ENCODE measurements around the gene CEACAM3.

The CEACAM3 gene

GRCh38 chr19:41810301-41810700 lies 13.9 kb downstream of the CEACAM3 start:
- Histone ChIP-seq H3K4me2 (ENCODE audit: low read depth, low read length) (no peak overlapping the region), H3K79me2 (ENCODE audit: low read length) (no peaks in the 10 kb centered on the region), H3K27ac (ENCODE audit: low read length) (no peak overlapping the region), H2AFZ (ENCODE audit: low read length) (no peak overlapping the region), H3K9ac (ENCODE audit: low read length) (no peak overlapping the region), H3K4me1 (ENCODE audit: low read length) (no peaks in the 10 kb centered on the region), H3K9me2 (replicated peaks; ENCODE audit: insufficient read depth, low read length) (no peaks in the 10 kb centered on the region), H3K4me3 (ENCODE audit: low read length) (no peak overlapping the region), H3K36me3 (replicated peaks; ENCODE audit: insufficient read depth, low read length) (no peaks in the 10 kb centered on the region), H3K27me3 (replicated peaks; ENCODE audit: insufficient read depth, low read length) (peaks cover 81% of the 10 kb centered on the region), H3K9me3 (replicated peaks; ENCODE audit: insufficient read depth, low read length) (no peaks in the 10 kb centered on the region), H3F3A (ENCODE audit: insufficient read depth, low read length) (no peaks in the 10 kb centered on the region), H4K20me1 (ENCODE audit: insufficient read depth, low read length) (no peaks in the 10 kb centered on the region)
- DNase-seq = no peak
- TF ChIP-seq, protein P1, sequence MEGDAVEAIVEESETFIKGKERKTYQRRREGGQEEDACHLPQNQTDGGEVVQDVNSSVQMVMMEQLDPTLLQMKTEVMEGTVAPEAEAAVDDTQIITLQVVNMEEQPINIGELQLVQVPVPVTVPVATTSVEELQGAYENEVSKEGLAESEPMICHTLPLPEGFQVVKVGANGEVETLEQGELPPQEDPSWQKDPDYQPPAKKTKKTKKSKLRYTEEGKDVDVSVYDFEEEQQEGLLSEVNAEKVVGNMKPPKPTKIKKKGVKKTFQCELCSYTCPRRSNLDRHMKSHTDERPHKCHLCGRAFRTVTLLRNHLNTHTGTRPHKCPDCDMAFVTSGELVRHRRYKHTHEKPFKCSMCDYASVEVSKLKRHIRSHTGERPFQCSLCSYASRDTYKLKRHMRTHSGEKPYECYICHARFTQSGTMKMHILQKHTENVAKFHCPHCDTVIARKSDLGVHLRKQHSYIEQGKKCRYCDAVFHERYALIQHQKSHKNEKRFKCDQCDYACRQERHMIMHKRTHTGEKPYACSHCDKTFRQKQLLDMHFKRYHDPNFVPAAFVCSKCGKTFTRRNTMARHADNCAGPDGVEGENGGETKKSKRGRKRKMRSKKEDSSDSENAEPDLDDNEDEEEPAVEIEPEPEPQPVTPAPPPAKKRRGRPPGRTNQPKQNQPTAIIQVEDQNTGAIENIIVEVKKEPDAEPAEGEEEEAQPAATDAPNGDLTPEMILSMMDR (IDR thresholded peaks at IDR 0.05; ENCODE audit: low read length) = no peak
- TF ChIP-seq EZH2 (optimal IDR thresholded peaks at IDR 0.05; ENCODE audit: low read depth, low read length) (no peak), EZH2phosphoT487 (IDR thresholded peaks at IDR 0.05; ENCODE audit: low read length) (no peak)

GRCh38 chr19:41811036-41811435 lies 14.6 kb downstream of the CEACAM3 start:
- Histone ChIP-seq H3K9me2 (replicated peaks; ENCODE audit: insufficient read depth, low read length) (no peaks in the 10 kb centered on the region), H3K27me3 (replicated peaks; ENCODE audit: insufficient read depth, low read length) (peaks cover 81% of the 10 kb centered on the region), H3K9ac (ENCODE audit: low read length) (no peak overlapping the region), H3K27ac (ENCODE audit: low read length) (no peak overlapping the region), H3F3A (ENCODE audit: insufficient read depth, low read length) (no peaks in the 10 kb centered on the region), H2AFZ (ENCODE audit: low read length) (no peak overlapping the region), H4K20me1 (ENCODE audit: insufficient read depth, low read length) (no peaks in the 10 kb centered on the region), H3K79me2 (ENCODE audit: low read length) (no peaks in the 10 kb centered on the region), H3K4me3 (ENCODE audit: low read length) (no peak overlapping the region), H3K9me3 (replicated peaks; ENCODE audit: insufficient read depth, low read length) (no peaks in the 10 kb centered on the region), H3K36me3 (replicated peaks; ENCODE audit: insufficient read depth, low read length) (no peaks in the 10 kb centered on the region), H3K4me1 (ENCODE audit: low read length) (no peaks in the 10 kb centered on the region), H3K4me2 (ENCODE audit: low read depth, low read length) (no peak overlapping the region)
- TF ChIP-seq EZH2 (optimal IDR thresholded peaks at IDR 0.05; ENCODE audit: low read depth, low read length) = no peak
- TF ChIP-seq EZH2phosphoT487 (IDR thresholded peaks at IDR 0.05; ENCODE audit: low read length) = no peak
- TF ChIP-seq, protein P1 (IDR thresholded peaks at IDR 0.05; ENCODE audit: low read length) = no peak
- no peak for DNase-seq

- H4K20me1 ChIP-seq (ENCODE audit: insufficient read depth, low read length) = no peaks in the 10 kb centered on the region
- H3K4me1 ChIP-seq (ENCODE audit: low read length) = no peaks in the 10 kb centered on the region
- H3K4me3 ChIP-seq (ENCODE audit: low read length) = no peak overlapping the region
- no peaks in the 10 kb centered on the region for H3F3A ChIP-seq (ENCODE audit: insufficient read depth, low read length)
- peaks cover 78% of the 10 kb centered on the region for H3K27me3 ChIP-seq (replicated peaks; ENCODE audit: insufficient read depth, low read length)
- no peaks in the 10 kb centered on the region for H3K79me2 ChIP-seq (ENCODE audit: low read length)
- no peak overlapping the region for H3K9ac ChIP-seq (ENCODE audit: low read length)
- no peaks in the 10 kb centered on the region for H3K36me3 ChIP-seq (replicated peaks; ENCODE audit: insufficient read depth, low read length)
- TF ChIP-seq EZH2phosphoT487 (IDR thresholded peaks at IDR 0.05; ENCODE audit: low read length) (no peak), EZH2 (optimal IDR thresholded peaks at IDR 0.05; ENCODE audit: low read depth, low read length) (no peak)
- TF ChIP-seq, protein P1 (IDR thresholded peaks at IDR 0.05; ENCODE audit: low read length) = no peak
- no peak for DNase-seq
- H3K4me2 ChIP-seq (ENCODE audit: low read depth, low read length) = no peak overlapping the region
- no peaks in the 10 kb centered on the region for H3K9me2 ChIP-seq (replicated peaks; ENCODE audit: insufficient read depth, low read length)
- no peak overlapping the region for H3K27ac ChIP-seq (ENCODE audit: low read length)
- H2AFZ ChIP-seq (ENCODE audit: low read length) = no peak overlapping the region
- H3K9me3 ChIP-seq (replicated peaks; ENCODE audit: insufficient read depth, low read length) = no peaks in the 10 kb centered on the region
Measured at GRCh38 chr19:41811981-41812380, 15.6 kb downstream of the CEACAM3 start.

Data from MM.1S (cell line).